Glutamatergic neuron (in vitro differentiated cells): ENCODE data around the gene MICALL1. TPM values are rescaled to one million over a fixed set of nuclear protein-coding genes. Genes with fewer than 3 reads are reported as not detected.
"Not testable (repeated sequence)": the region's sequence is repeated elsewhere in the genome, so short reads cannot be mapped to it uniquely, and the experiment has no call there.

Experiments used
- DNase-seq: peaks from one replicate; pipeline ENCODE4 v3.0.0; 2022
- H3K27ac Mint-ChIP-seq: one replicate; pipeline ENCODE4 v1.8.0; 2020; ENCODE audit warnings: mild to moderate bottlenecking, mixed read lengths, inconsistent platforms; ENCODE audit not compliant: unreplicated experiment
- H3K27me3 Mint-ChIP-seq: one replicate; pipeline ENCODE4 v1.8.0; 2020; ENCODE audit warnings: mild to moderate bottlenecking, moderate library complexity, mixed read lengths, inconsistent platforms; ENCODE audit not compliant: unreplicated experiment
- H3K36me3 Mint-ChIP-seq: one replicate; pipeline ENCODE4 v1.8.0; 2020; ENCODE audit warnings: mild to moderate bottlenecking, mixed read lengths, inconsistent platforms; ENCODE audit not compliant: unreplicated experiment
- H3K4me1 Mint-ChIP-seq: one replicate; pipeline ENCODE4 v1.8.0; 2020; ENCODE audit warnings: mild to moderate bottlenecking, low read depth, mixed read lengths, inconsistent platforms; ENCODE audit not compliant: unreplicated experiment
- H3K4me3 Mint-ChIP-seq: one replicate; pipeline ENCODE4 v1.8.0; 2020; ENCODE audit warnings: mild to moderate bottlenecking, mixed read lengths, inconsistent platforms; ENCODE audit not compliant: unreplicated experiment
- H3K9me3 Mint-ChIP-seq: one replicate; pipeline ENCODE4 v1.8.0; 2020; ENCODE audit warnings: mild to moderate bottlenecking, moderate library complexity, mixed read lengths, inconsistent platforms; ENCODE audit not compliant: unreplicated experiment
- total RNA-seq: library from RNA; stranded (reverse); fragmentation: NEBNext Ultra II Directional; extraction: Animal tissue kit (Norgen Biotek cat#: 25700); gene quantifications from one replicate; pipeline ENCODE4 v1.2.1, GENCODE V29; 2021; ENCODE audit not compliant: unreplicated experiment
- TF ChIP-seq, protein P1 (sequence below): fragments of 200-600 bp; sonication (generic); IDR thresholded peaks from one replicate; pipeline ENCODE4 v1.5.0; 2021; ENCODE audit not compliant: partially characterized antibody, unreplicated experiment

Gene MICALL1
- total RNA-seq, 1 donor from 2014 or later: 133 TPM

DNA sequence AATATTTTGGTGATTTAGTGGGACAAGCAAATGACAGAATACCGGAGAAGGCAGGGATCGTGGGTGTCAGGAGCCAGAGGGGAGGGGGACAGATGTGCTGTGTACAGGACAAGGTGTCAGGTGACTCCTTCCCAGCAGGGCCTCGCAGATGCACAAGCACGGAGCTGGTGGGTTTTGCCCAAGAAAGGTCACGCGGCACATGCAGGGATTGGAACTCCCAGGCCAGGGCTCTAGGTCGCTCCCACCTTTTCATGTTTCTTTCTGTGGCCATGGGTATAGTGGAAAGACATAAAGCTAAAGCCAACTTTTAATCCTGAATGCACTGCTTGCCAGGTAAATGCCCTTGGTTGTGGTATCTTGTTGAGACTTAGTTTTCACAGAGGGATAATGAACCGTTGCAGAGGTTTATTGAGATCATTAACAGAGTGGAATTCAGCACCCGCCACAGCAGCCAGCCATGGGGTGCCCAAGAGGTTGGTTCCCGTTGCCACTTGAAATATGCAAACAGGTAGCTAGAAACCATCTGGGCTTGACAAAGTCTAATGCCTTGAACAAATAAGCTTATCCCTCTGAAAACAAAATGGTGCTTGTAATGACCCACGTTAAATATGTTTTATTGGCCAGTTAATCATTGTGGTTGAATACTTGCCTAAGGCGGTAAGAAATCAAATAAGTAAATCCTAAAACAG is 37.2 kb downstream of the MICALL1 start:
- Mint-ChIP-seq H3K9me3 (peaks cover 9% of the 10 kb centered on the region), H3K27me3 (peaks cover 2% of the 10 kb centered on the region), H3K36me3 (no peaks in the 10 kb centered on the region), H3K27ac (no peak overlapping the region), H3K4me3 (no peak overlapping the region), H3K4me1 (no peaks in the 10 kb centered on the region)
- TF ChIP-seq, protein P1, sequence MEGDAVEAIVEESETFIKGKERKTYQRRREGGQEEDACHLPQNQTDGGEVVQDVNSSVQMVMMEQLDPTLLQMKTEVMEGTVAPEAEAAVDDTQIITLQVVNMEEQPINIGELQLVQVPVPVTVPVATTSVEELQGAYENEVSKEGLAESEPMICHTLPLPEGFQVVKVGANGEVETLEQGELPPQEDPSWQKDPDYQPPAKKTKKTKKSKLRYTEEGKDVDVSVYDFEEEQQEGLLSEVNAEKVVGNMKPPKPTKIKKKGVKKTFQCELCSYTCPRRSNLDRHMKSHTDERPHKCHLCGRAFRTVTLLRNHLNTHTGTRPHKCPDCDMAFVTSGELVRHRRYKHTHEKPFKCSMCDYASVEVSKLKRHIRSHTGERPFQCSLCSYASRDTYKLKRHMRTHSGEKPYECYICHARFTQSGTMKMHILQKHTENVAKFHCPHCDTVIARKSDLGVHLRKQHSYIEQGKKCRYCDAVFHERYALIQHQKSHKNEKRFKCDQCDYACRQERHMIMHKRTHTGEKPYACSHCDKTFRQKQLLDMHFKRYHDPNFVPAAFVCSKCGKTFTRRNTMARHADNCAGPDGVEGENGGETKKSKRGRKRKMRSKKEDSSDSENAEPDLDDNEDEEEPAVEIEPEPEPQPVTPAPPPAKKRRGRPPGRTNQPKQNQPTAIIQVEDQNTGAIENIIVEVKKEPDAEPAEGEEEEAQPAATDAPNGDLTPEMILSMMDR: no peak
- no peak for DNase-seq

DNA sequence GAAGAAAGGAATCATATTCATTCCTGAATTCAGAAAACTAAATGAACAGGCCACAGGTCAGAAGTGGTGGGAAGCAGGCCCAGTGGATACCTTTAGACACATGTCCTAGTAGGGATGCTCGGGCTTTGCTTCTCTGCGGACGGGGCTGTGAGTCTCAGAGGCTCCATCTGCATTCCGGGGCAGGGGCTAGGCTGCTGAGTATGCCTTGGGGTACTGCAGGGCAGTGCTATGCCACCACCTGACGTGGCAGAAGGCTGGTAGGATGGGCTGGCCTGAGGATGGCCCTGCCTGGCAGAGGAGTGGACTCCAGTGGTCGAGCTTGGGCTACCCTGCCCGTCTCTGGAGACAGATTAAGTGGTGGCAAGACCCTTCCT is 37.7 kb downstream of the MICALL1 start:
- peaks cover 2% of the 10 kb centered on the region for H3K27me3 Mint-ChIP-seq
- DNase-seq: no peak
- H3K4me3 Mint-ChIP-seq: no peak overlapping the region
- no peak overlapping the region for H3K27ac Mint-ChIP-seq
- no peaks in the 10 kb centered on the region for H3K4me1 Mint-ChIP-seq
- H3K9me3 Mint-ChIP-seq: peaks cover 9% of the 10 kb centered on the region
- H3K36me3 Mint-ChIP-seq: no peaks in the 10 kb centered on the region
- TF ChIP-seq, protein P1: no peak

DNA sequence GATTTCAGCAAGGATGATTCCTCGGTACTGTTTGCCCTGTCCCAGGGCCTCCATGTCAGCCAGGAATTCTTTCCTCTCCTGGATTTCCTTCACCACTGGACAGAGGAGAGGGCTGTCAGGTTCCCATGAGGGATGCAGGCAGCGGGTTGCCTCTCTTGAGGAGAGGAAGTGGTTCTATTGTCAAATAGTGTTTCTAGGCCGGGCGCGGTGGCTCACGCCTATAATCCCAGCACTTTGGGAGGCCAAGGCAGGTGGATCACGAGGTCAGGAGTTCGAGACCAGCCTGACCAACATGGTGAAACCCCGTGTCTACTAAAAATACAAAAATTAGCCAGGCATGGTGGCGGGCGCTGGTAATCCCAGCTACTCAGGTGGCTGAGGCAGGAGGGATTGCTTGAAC is 38.3 kb downstream of the MICALL1 start:
- not testable (repeated sequence) for DNase-seq, H3K27ac Mint-ChIP-seq, H3K4me1 Mint-ChIP-seq, H3K9me3 Mint-ChIP-seq, H3K27me3 Mint-ChIP-seq, H3K36me3 Mint-ChIP-seq, H3K4me3 Mint-ChIP-seq

DNA sequence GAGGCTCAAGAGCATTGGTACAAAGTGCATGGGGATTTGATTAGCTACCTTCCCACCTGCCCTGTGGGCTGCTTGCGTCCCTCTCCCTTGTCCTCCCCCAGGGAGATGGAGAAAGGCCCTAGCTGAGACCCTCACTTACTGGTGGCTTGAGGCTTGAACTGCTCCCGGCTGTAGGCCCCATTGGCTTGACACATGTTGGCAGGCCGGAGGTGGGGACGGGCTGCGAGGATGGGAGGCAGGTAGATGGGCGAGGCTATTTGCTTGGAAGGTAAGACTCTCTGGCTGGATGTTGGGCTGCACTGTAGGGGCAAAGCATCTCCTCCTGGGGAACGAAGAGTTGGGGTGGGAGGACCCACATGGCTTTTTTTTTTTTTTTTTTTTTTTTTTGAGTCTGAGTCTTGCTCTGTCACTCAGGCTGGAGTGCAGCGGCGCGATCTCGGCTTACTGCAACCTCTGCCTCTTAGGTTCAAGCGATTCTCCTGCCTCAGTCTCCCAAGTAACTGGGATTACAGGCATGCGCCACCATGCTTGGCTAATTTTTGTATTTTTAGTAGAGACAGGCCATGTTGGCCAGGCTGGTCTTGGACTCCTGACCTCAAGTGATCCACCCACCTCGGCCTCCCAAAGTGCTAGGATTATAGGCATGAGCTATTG is 41.2 kb downstream of the MICALL1 start:
- not testable (repeated sequence) for H3K4me1 Mint-ChIP-seq, H3K9me3 Mint-ChIP-seq, H3K27ac Mint-ChIP-seq, H3K36me3 Mint-ChIP-seq, DNase-seq, H3K27me3 Mint-ChIP-seq
- peak overlapping the region; percentile 7 for H3K4me3 Mint-ChIP-seq

DNA sequence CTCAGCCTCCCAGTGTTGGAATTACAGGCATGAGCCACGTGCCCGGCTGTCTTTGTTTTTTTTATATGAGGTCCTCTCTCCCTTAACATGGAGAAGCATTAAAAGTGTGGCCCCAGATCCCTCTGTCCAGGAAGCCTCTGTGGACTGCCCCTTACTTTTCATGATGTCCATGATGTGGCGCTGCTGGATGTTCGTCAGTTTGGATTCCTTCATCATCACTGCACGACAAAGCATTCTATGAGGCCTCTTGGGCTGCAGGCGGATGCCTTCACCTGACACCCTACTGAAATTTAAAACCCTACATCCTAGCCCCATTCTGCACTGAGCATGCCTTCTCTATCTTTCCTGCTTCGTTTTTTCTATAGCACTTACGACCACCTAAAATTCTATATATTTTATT is 45.2 kb downstream of the MICALL1 start:
- peaks cover 8% of the 10 kb centered on the region for H3K4me1 Mint-ChIP-seq
- DNase-seq: no peak
- peaks cover 2% of the 10 kb centered on the region for H3K27me3 Mint-ChIP-seq
- H3K4me3 Mint-ChIP-seq: no peak overlapping the region
- H3K36me3 Mint-ChIP-seq: no peaks in the 10 kb centered on the region
- TF ChIP-seq, protein P1: no peak
- H3K9me3 Mint-ChIP-seq: peaks cover 10% of the 10 kb centered on the region
- H3K27ac Mint-ChIP-seq: no peak overlapping the region

DNA sequence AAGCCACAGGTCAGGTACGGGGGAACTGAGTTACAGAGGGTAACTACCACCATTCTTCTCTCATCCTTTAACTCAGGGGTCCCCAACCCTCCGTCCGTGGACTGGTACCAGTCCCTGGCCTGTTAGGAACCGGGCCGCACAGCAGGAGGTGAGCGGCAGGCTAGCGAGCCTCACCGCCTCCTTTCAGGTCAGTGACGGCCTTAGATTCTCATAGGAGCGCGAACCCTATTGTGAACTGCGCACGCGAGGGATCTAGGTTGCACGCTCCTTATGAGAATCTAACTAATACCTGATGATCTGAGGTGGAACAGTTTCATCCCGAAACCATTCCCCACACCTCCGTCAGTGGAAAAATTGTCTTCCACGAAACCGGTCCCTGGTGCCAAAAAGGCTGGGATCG is 46.5 kb downstream of the MICALL1 start:
- H3K27ac Mint-ChIP-seq, H3K27me3 Mint-ChIP-seq, DNase-seq, H3K36me3 Mint-ChIP-seq, H3K4me1 Mint-ChIP-seq, H3K9me3 Mint-ChIP-seq: not testable (repeated sequence)
- peak overlapping the region; percentile 99 for H3K4me3 Mint-ChIP-seq
